NCI-H2107 treated with DMSO at 0.1 percent for 48 hours (cell line): Measurements from ENCODE around the gene NECAP2.
"Not testable (repeated sequence)": the region's sequence is repeated elsewhere in the genome, so short reads cannot be mapped to it uniquely, and the experiment has no call there.

Experiments used
- DNase-seq: peaks from one replicate; lab custom pipeline; 2025; ENCODE audit not compliant: unreplicated experiment; lab: John Stamatoyannopoulos, UW

NECAP2 gene

GRCh38 chr1:16425125-16426025, 15.1 kb upstream of the NECAP2 start:
- no peak for DNase-seq

DNA sequence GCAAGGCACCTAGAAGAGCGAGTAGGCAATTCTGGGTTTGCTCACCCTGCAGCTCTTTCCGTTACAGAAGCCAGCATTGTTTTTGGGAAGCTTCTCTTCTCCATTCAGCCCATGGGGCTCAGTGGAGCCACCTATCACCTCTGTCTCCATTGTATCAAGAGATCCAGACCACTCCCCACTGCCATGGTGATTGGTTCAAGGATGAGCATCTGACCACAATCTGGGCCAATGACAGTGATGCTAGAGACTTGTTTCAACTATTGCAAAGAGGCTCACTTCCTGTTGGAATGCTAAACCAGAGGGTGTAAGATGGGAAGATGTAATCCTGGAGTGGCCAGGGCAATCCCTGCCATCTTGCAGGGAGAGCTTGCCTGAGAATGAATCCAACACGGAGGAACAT, 9.9 kb upstream of the NECAP2 start:
- no peak for DNase-seq

DNA sequence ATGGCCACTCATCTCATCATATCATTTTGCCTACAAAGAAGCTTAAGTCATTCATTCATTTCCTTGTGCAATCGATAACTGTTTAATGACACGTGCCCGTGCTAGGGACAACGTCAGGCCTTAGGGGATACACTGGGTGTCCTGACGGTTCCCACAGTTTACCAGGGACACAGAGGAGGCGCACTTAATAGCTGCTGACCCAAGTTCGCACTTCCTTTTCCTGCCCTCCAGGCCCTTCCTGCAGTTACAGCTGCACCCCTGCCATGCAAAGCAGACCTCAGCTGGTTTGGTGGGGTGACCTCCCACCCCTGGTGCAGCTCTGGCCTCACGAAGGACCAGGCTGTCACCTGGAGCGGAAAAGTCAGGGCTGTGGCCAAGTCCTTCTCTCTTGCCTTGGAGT, 7.5 kb upstream of the NECAP2 start:
- DNase-seq = no peak

DNA sequence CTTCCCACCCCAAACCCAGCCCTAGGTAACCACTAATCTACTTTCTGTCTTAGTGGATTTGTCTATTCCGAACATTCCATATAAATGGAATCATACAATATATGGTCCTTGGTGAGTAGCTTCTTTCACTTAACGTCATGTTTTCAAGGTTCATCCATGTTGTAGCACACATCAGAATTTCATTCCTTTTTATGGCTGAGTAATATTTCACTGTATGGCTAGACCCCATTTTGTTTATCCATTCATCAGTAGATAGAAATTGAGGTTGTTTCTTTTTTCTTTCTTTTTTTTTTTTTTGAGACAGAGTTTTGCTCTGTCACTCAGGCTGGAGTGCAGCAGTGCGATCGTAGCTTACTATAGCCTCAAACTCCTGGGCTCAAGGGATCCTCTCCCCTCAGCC, 6.5 kb upstream of the NECAP2 start:
- DNase-seq = no peak

DNA sequence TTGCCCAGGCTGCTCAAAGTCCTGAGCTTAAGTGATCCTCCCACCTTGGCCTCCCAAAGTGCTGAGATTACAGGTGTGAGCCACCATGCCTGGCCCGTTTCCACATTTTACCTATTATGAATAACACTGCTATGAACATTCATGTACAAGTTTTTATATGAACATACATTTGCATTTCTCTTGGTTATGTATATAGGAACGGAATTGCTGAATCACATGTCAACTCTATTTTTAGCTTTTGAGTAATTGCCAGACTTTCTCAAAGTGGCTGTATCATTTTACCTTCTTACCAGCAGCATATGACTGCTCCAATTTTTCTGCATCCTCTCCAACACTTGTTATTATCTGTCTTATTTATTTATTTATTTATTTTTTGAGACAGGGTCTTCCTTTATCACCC, 6.0 kb upstream of the NECAP2 start:
- no peak for DNase-seq

DNA sequence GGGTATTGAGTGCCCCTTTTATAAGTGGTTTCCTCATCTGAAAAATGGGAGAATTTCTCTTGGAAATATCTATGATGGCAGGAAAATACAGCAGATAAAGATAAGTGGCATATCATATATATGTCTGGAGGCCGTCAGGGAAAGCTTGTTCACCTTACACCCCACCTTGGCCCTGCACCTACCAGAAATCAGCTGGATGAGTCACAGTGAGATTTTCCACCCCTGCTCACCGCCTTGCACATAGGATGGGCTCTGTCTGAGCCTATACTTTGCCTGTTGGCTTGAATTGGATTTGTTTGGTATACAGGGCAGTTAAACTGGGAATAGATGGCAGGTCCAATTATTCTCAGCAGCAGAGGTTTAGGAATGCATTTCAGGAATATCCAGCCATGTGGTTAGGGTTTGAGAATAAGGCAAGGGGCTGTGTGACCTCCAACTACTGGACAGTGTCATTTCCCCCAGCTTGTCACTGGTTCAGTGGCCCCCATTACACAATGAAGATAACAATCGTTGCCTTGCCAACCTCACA, 3.5 kb upstream of the NECAP2 start, which contains the start of gene SPATA21:
Gene SPATA21 (minus strand): TSS at position 479 of the 529 bp plus-strand sequence. CDS start 6,053 bp downstream, outside the sequence.
- no peak for DNase-seq

DNA sequence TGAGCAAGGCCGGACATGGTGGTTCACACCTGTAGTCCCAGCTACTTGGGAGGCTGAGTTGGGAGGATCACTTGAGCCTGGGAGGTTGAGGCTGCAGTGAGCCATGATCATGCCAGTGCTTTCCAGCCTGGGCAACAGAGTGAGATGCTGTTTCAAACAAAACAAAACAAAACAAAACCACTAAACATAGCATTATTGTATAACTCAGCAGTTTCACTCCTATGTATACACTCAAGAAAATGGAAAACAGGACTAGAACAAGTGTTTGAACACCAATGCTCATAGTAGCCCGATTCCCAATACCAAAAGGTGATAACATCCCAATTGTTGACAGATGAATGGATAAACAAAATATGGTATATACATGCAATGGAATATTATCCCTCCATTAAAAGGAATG, 2.0 kb upstream of the NECAP2 start:
- no peak for DNase-seq

GRCh38 chr1:16438924-16439323, 1.6 kb upstream of the NECAP2 start:
- no peak for DNase-seq

DNA sequence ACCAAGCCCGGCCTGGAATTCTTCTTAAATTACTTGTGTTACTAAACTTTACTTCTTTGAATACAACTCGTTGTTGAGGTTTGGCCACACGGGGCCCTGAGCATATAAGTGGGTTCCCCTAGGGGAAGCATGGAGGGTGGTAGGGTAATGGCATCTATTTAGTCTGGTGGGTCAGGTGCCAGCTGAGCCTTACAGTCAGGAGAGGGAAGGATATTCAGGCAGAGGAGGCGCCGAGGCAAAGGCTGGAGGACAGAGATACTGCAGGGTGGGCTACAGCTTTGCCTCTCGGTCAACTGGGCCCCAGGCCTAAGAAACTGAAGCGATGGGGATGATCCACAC, 424 bp upstream of the NECAP2 start:
- DNase-seq = no peak

- no peak for DNase-seq
Measured at GRCh38 chr1:16441282-16441665, 750 bp downstream of the NECAP2 start.

DNA sequence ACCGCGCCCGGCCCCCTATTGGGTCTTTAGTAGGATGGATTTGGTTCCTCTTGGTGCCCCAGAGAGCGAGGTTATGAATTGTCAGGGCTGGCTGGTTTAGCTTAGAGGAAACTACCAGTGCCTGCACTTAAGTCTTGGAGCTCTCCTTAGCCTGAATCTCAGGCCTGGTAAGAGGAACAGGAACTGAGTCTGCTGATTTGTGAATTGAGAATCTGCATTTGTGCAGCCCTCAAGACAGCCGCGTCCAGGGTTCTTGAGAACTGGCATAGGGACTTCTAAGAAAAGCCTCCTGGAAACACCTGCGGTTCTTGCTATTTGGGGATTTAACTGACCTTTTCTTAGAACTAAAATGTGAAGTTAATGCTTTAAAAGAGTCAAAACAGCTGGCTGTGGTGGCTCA, 1.7 kb downstream of the NECAP2 start:
- no peak for DNase-seq

DNA sequence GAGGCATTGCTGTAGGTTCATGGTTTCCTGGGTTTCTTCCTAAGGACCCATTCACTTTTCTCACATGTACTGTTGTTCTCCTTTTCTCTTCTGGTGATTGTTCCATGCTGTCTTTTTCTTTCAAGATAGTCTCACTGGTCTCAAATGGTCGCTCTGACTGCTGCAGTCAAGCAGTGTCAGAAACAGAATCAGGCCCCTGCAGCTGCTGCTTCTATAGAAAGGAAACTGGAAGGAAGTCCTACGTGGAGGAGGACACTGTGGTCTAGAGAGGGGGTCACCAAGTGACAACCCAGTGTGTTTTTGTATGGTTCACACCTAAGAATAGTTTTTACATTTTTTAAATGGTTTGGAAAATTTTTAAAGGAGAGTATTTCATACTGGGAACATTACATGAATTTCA, 2.4 kb downstream of the NECAP2 start:
- no peak for DNase-seq

DNA sequence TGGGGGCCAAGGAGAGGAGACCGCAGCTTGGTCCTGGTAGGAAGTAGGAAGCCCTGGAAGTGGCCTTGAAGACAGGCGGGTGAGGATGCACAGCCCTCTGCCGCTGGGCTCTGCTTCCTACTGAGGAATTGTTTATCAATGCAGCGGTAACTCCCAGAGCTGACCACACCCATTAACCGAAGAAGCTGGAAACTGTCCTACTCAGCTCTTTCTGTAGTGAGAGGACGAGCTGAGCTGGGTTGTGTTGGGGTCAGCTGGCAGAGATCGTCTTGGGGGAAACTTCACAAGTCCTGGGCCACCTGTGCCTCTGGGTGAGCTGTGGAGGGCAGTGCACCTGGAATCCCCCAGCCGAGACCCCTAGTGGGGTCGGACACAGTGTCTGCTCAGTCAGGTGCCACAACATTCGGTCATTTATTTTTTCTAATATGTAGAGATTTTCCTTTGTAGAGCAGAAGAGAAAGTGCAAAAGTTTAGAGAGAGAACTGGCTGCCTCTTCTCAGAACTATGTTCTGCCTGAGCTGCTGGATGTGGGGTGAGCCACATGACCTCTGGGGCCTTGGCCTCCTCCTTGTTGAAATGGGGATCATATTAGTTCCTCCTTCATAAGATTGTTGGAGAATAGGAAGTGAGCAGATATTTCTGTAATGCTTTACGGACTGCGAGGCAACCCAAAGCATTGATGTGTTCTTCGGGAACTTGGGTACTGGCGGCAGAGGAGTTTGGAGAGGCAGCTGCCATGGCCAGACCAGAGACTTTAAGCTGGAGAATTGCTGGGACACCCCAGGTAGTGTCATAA, 3.6 kb downstream of the NECAP2 start:
- DNase-seq = no peak

- no peak for DNase-seq
Measured at GRCh38 chr1:16445052-16445451, 4.5 kb downstream of the NECAP2 start.

DNA sequence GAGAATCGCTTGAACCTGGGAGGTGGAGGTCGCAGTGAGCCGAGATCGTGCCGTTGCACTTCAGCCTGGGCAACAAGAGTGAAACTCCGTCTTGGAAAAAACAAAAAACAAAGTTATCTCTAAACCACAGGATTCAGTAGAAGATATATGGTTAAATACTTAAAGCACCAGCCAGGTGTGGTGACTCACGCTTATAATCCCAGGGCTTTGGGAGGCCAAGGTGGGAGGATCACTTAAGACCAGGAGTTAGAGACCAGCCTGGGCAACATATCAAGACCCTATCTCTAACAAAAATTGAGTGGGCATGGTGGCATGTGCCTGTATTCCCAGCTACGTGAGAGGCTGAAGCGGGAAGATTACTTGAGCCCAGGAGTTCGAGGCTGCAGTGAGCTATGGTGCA, 5.6 kb downstream of the NECAP2 start:
- no peak for DNase-seq

DNA sequence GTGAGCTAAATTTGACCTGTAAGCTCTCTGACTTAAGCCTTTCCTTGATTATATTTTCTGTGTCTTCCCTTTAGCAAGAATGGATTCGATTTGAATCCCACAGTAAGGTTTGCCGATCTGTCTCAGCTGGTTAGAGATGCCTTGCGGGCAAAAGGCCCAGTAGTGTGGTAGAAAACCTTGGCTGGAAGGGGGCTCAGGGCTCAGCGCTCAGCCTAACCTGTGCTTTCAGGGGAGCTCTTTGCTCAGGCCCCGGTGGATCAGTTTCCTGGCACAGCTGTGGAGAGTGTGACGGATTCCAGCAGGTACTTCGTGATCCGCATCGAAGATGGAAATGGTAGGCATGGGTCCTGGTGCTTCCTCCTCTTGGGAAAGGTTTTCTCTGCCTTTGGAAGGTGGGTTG, 7.1 kb downstream of the NECAP2 start:
- no peak for DNase-seq

GRCh38 chr1:16449065-16449464, 8.5 kb downstream of the NECAP2 start:
- DNase-seq = no peak

DNA sequence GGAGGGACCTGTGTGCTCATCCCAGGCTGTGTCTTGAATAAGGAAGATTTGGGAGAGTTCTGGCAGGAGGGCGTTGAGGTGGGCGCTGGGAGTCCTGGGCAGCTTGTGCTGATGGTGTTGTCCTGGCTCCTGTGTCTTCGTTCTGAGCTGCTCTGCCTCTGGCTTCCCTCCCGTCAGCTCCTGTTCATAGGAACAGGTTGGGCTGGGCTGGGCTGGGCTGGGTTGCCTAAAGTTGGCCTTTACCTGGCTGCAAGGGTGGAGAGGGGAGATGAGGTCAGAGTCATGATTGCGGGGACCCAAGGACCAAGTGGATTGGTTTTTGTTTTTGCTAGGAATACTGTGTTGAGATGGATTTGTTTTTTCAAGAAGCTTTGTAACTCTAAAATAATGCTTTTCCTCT, 9.1 kb downstream of the NECAP2 start:
- no peak for DNase-seq

GRCh38 chr1:16450863-16451481, 10.4 kb downstream of the NECAP2 start:
- DNase-seq = no peak

DNA sequence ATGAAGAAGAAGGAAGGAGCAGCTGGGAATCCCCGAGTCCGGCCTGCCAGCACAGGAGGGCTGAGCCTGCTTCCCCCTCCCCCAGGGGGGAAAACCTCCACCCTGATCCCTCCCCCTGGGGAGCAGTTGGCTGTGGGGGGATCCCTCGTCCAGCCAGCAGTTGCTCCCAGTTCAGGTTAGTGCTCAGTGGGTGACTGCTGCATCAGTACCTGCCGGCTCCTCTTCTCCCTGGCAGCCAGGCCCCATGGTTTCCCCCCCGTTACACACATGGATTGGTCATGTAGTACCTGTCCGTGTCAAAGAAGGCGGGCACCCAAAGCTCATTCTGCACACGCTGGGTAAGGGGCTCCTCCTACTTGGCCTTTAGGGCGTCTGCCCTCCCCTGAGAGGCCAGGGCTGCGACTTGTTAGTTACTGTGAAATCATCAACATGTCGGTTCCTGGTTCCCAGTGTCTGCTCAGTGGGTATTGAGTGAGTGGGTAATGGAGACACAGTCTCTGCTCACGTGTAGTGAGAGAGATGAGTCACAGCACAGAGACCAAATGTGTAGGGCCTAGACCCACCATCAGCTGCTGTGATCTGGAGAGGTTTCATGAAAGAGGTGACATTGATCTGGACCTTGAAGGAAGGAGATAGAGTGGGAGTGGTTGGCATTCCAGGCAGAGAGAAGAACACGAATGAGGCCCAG, 11.5 kb downstream of the NECAP2 start:
- DNase-seq = no peak

DNA sequence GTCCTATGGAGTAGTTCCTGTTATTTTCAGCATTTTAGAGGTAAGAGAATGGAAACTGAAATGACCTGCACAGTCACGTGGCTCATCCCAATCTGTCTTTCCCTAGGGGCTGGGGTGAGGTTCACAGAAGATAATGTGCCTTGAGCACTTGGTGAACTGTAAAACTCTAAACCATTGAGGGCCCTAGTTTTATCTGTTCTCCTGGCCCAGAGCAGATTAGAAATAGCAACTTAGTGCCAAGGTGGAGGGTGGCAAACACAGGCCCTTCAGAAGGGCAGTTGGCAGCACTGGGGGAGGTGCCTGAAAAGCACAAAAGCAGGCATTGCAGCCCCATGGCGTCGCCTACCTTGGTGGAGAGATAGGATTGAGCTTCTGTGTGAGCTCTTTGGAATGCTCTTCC, 14.4 kb downstream of the NECAP2 start:
- not testable (repeated sequence) for DNase-seq
